HG03097 (cell line): ENCODE data around the gene ACLY.

Experiments used
- ATAC-seq: cut with Tn5 transposase; IDR thresholded peaks from one replicate; pipeline ENCODE4 v1.9.1; 2021; ENCODE audit not compliant: unreplicated experiment, low FRiP score

The ACLY gene

DNA sequence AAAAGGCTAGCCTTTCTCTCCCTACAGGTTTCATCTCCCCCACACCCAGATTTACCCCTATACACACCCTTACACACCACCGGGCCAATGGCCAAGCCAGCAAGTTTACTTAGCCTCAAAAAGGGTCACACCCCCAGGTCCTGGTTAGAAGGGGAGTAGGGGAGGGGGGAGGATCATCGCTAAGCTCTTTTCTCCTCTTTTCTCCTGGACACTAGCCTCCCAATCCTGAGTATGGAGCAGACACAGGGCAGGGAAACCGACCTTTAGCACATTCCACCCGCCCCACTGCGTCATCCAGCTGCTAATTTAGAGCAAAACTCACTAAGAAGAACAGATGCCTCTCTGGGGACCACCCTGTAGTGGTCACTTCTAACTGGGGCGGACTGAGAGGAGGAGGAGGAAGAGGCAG, 4.4 kb downstream of the ACLY start:
- no peak for ATAC-seq

DNA sequence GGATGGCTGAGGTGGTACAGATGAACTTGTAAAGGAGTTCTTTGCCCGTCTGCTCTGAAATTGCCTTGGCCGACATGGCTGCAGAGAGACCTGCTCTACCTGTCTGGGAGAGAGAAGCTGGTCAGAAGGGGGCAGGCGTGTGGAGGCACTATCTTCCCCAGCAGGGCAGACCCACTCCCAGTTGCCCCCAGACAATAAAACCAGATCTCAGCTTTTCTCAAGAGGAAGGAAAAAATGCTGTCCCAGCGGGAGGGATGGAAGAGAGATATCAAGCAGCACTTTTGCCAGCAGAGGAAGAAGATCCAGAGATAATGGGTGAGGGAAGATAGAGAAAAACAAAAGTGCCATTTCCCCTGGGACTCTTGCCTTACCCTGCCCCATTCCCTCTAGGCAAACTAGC, 5.0 kb downstream of the ACLY start:
- no peak for ATAC-seq

DNA sequence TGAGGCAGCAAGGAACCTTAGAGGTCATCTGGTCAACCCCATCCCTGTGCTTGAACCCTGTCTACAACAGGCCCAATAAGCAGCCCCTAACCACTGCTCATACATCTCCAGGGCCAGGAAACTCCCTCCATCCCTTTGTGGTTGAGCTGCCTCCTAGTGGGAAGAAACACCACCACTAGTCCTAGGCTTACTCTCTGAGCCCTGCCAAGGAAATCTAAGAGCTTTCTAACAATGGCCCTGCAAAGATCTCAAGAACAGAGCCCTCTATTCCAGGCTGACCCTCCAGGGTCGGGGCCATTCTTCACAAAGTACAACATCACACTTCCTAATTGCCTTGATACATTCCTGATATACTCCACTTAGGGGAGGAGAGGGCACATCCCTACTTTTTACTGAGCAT, 5.8 kb downstream of the ACLY start:
- no peak for ATAC-seq

DNA sequence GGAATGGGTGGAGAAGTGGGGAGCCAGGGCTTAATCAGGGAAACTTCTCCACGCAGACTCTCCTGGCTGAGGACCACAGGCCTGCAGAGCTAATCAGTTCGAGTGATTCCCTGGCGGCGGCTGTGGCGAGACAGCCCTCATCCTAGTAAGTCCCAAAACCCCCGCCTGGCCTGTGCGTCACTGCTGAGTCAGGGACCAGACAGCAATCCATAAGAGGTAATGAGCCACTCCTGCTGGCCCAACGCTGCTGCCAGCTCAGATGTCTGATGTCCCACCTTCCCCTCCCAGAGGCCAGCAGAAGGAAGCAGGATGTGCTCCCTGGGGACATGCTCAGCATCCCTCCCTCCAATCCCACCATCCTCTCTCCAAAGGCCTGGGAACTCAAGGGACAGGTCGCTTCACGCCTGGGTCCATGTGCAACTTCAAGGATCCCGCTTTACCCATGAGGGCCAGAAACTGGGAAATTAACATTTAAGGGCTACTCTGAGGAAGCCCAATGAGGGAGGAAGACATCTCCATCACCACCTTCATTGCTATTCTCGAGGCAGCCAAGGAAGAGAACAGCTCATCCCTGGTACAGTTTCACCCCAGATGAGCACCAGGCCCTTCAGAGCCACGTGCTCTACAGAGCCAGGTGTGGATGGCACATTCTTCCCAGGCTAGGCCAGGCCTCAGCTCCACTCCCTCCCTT, 7.9 kb downstream of the ACLY start:
- no peak for ATAC-seq

DNA sequence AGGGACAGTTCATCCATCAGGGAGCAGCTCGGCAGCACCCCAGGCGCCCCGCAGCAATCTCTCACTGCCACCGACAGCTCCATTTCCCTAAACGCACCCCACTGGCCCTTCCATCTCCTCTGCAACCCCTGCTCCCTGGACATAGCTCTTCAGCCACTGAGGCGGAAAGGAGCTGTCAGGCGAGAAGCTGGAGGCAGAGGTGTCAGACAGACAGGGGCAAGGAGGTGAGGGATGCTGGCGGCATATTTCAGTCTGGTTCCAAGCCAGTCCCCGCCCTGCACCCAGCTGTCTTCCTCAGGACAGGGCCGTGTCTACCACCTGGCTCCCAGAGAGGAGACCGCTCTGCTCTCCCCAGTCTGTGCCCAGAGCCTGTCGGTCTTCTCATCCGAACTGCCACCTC, 9.7 kb downstream of the ACLY start:
- no peak for ATAC-seq

DNA sequence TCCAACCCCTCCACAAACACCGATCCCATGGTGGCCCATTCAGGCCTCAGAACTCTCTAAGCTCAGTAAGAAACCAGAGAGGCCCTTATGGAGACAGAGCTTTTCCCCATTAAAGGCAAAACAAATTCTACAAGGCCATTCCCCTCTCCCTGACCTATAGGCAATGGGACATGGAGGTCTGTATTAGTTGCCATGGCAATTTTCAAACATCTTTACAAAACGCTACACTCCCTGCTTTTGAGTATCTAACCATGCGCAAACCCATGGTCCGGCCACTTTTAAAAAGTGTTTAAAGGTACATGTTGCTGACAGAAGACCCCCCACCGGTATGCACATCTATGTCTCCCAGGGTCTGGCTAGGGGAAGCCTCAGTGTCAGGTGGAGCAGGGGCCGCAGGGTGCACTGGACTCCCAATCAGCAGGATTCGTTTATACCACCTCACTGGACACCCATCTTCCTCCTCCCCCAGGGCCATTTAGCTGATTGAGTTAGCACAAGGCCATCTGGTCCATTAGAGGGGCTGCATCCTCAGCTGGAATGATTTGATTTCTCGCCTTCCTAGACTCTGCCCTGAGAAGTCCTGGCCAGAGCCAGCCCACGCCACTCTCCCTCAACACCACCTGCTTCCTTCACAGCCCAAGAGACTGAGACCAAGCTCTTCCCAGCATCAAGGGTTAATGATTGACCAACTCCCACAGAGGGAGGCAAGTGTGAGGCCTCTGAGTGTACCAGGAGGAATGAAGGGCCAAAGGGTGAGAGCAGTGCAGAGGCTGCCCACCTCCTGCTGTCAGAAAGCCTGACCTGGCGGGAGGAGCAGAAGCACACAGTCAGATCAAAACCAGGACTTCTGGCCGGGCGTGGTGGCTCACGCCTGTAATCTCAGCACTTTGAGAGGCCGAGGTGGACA, 10.9 kb downstream of the ACLY start:
- ATAC-seq, result no peak

DNA sequence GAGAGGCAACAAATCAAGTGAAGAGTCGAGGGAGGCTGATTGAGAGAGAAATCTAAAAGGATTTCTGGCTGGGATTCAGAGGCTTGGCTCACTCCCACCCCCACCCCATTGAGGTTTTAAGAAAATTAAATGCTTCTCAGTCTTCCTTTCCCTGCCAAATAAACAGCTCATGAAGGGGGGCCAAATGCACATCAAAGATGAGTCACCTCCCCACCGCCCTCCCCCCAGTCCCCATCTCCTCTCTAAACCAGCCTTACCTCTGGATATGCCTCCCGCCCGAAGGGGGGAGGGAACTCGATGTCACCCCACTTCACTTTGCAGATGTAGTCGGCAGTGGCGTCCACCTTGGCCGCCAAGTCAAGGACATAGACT, 11.6 kb downstream of the ACLY start:
- ATAC-seq, result no peak

DNA sequence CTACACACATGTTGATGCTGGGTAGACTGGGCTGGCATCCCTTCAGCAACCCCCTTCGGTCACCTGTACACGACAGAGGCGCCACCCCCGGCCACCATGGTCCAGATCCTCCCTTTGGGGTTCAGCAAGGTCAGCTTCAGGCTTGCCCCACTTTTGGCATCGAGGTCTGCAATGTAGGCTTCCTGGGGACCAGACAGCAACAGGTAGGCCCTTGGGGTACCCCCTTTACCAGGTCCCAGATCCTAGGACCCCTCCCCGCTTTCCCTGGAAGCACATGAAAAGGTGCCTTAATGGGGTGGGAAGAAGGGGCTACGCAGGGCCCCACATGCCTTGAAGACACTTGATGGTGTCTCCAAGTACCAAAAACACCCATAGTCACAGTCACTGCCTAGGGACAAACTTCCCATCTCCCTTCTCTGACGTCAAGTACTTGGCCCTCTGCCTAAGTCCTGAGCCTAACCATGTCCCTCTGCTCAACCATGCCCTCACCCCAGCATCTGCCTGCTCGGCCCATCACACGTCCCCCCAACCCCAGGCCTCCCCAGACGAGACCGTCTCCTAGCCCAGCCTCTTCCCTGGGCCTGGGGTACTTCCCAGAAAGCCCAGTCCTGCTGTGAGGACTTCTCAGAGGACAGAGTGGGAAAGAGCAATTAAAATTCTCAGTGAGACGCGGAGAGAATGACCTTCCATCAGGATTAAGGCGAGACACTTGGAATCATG, 12.1 kb downstream of the ACLY start:
- ATAC-seq, result no peak

DNA sequence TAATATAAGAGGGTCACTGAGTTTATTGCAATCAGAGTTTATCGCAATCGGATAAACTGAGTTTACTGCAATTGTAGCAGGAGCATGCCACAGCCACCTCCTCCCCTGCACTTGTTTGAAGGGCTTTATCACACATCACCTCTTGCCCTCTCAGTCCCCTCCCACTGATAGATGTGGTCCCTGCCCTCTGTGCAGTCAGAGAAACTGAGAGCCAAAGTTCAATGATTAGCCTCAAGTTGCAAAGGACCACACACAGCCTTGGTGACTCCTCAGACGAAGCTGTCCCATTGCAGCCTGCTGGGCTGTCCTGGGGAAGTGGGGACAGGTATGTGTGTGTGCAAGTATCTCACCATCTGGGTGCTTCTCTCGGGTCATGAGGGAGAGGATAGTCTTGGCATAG, 13.6 kb downstream of the ACLY start:
- no peak for ATAC-seq

DNA sequence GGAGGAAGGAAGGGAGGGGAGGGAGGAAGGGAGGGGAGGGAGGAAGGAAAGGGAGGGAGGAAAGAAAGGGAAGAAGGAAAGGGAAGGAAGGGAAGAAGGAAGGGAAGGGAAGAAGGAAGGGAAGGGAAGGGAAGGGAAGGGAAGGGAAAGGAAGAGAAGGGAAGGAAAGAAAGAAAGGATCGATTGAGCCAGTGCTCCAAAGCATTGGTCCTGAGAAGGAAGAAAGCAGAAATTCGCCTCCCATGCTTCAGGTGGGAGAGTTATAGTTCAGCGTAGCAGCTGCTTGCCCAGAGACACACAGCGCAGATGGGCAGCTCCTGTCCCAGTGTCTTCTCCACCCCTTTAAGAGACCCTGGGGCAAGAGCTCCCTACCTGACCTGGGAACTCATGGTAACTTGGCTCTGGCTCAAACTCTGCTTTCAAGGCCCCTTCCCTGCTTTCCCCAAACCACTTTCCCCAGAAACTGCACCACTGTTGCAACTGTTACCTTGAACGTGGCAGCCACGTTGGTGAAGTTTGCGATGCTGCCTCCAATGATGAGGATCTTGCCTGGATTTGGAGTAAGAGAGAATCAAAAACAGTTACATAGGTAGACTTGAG, 14.4 kb downstream of the ACLY start:
- ATAC-seq, result no peak

DNA sequence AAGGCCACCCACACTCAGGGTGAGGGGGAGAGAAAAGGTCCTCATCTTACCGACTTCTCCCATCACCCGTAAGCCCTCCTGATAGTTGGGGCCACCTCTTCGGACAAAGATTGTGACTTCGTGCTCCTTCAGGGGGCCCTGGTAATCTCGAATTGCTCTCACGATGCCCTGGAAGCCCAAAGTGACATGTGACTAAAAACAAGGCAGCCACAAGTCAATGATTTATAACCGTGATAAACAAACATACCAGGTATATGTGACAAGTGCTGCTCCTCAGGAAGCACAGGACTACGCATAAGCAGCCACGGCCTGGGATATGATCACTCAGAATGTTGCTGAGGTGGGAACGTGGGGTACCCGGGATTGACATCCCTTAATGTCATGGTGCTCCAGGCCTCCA, 17.1 kb downstream of the ACLY start:
- no peak for ATAC-seq

DNA sequence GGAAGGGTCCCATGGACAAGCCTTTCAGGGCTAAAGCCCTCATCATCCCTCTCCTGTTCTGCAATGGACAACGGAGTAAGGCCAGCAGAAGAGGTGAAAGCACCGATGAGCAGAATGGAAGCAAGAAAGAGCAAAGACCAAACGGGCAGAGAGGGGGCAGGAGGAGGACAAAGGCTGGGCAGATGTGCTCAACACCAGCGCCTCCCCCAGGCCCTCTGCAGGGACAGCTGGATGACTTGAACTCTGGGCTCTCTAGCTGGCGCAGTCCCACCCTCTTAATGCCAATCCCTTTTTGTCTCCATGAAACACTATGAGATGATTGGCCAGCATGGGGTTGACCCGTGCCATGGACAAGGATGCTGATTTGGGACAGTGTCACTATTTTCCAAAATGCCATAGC, 22.0 kb downstream of the ACLY start:
- ATAC-seq, result no peak

DNA sequence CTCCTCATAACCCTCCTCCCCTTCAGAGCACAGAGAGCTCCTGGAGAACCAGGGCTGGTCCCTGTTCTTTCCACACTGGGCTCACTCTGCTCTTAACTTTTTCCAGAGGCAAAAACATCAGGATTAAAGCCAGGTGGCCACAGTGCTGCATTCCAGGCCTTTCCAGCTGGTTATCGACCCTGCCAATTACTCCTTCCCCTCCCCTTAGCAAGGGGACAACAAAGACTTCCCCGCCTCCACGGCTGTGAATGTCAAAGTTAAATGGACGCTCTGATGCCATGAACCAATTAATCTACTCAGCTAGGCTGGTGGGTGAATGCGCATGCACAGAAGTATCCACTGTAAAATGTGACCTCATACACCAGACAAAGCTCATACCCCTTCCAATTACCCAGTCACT, 23.1 kb downstream of the ACLY start:
- ATAC-seq, result no peak

DNA sequence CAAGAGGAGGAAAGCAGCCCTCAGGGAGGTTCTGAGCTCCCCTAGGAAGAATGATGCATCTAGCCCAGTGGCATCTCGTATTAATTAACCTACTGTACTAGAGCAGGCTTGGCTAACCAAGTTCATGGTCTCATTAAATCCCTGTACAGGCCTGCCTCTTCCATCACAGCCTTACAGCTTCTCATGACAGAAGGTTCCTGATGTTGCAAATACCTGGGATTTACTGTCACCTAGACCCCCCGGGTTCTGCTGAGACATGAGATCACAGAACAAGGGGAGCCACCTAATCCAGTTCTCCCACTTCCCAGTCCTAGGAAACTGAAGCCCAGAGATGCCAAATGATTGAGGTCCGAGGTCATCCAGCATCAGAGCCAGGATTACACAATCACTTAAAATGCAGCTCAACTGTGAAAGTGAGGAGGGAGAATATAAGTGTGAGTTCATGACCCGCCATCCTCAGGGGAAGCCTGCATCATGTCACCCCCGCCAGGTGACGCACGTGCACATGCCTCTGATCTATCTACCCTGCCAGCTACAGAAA, 23.9 kb downstream of the ACLY start:
- ATAC-seq, result no peak

DNA sequence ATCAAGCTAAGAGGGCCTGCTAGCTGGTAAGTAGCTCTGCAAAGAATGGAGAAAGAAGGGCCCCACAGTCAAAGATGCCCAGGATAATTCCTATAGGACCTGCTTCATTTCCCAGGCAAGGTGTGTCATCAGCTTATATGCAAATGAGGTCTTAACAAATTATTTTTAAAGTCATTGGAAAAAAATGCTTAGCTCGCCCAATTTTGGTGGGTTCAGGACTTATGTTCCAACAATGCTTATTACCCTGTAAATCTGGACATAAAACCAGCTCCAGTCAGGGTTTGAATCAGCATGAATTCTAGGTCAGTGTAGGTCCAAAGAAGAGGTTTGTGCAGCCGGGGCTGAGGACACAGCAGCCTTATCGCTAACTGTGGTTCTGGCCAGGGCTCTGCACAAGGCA, 25.4 kb downstream of the ACLY start:
- no peak for ATAC-seq

DNA sequence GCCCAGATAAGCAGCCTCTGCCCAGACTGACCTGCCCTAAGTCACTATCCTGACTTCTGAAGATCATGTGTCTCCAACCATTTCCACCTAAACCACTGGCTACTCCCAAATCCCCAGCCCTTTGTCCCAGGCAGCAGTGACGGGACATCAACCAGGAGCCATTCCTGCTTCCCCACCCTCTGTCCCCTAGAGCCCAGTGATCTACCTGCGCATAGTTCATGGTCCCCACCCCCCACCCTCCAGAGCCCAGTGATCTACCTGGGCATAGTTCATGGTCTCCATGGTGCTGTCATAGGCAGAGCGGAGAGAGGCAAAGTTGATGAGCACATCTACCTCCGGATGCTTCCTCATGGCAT, 26.8 kb downstream of the ACLY start:
- ATAC-seq, result no peak

DNA sequence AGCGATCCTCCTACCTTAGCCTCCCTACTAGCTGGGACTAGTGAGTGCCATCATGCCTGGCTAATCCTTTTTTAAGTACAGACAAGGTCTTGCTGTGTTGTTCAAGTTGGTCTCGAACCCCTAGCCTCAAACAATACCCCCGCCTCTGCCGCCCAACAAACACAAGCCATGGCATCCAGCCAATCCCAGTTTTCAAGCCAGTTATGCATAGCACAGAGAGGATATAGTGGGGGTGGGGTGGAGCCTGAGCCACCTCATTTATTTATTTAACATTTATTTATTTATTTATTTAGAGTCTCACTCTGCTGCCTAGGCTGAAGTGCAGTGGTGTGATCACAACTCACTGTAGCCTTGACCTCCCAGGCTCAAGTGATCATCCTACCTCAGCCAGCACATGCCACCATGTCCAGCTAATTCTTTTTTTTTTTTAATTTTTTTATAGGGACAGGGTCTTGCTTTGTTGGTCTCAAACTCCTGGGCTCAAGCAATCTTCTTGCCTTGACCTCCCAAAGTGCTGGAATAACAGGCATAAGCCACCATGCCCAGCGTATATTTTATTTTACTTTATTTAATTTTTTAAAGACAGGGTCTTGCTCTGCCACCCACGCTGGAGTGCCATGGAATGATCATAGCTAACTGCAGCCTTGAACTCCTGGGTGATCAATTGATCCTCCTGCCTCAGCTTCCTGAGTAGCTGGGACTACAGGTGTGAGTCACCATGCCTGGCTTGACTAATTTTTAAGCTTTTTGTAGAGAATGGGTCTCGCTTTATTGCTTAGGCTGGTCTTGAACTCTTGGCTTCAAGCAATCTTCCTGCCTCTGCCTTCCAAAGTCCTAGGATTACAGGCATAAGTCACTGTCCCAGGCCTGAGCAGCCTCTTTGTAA, 27.4 kb downstream of the ACLY start:
- ATAC-seq, result no peak

DNA sequence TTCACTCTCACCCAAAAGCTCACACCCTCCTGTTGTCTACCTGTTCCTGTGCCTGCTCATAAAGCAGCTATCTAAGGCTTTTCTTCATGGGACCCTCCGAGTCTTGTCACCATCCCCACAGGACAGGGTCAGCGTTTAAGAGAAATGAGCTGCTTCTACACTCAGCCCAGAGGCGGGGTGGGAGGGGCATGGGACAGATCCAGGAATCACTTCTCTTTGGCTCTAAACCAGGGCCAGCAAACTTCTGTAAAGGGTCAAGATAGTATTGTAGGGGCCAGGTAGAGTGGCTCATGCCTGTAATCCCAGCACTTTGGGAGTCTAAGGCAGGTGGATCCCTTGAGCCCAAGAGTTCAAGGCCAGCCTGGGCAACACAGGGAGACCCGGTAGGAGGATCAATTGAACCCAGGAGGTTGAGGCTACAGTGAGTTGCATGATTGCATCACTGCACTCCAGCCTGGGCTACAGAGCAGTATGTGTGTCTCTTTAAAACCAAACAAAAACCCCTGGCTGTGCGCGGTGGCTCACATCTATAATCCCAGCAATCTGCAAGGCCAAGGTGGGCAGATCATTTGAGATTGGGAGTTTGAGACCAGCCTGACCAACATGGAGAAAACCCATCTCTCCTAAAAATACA, 30.3 kb downstream of the ACLY start:
- no peak for ATAC-seq

DNA sequence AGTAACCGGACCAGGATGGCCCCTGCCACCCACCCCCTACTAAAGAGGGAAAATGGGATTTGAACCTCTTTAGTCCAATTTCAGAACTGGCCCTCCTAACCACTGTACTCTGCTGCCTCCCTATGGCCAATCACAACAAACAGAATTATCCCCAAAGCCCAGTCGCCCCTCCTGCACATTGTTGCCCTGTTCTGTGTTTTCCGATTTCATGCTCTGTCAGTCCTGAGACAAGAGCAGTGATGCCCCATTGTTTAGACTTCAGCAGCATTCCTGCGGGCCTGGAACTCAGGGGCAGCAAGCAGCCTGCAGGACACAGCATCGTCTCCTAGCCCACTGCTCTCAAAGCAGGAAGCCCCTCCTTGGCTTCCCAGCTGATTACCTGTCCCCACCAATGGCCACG, 33.0 kb downstream of the ACLY start:
- ATAC-seq, result no peak

DNA sequence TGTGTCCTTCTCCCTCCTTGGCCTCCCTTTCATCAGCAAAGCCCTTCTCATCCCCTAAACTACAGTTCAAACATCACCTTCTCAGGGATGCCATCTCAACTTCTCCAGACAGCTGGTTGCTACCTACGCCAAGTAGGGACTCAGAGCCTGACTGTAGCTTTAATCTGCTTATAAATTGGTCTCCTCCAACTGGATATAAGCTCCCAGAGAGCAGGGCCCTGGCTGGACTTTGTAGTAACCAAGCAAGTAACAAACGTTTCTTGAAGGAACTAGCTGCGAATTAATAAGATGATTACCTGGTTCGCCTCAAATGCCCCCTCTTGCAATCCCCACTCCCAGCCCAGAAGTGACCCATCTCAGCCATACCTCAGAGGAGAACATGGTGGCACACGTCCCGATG, 36.0 kb downstream of the ACLY start:
- ATAC-seq, result no peak
